GM12892 (cell line): ENCODE results near the gene JAG1.

ENCODE experiments used
- POLR2A ChIP-seq: IDR thresholded peaks from 2 replicates; pipeline ENCODE4 v1.6.1; 2011; ENCODE audit warnings: low read depth, low read length, control low read depth
- POLR2AphosphoS5 ChIP-seq: IDR thresholded peaks from 2 replicates; pipeline ENCODE4 v1.6.1; 2011; ENCODE audit warnings: low read depth, low read length, control low read depth

DNA sequence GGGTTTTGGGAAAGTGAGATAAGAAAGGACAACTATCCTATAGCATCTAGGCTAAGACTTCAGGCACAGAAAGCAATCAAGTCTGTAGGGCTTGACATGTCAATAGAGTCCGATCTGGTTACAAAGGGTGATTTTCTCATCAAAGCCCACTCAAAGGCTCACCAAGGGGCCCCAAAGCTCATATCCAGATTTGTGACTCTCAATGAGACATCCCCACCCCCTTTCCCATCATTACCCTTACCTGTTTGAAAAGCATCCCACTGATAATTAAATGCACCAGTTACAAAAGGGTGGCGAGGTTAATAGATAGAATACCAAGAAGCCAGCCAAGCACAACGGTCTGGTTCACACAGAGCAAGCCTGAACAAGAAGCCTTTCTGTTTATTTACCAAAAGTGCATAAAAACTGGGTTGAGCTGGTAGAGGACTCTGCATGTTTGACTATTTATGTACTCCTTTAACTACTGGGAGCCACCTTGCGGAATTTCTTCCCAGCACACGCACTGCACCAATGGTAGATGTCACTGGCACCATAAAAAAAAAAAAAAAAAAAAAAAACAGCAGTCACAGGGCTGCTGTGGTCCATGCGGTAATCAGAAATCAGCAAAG, 6.1 kb downstream of the JAG1 start:
- no peak for TF ChIP-seq POLR2AphosphoS5
- no peak for TF ChIP-seq POLR2A
